ENCODE data around the gene DNAJC7. TPM values are rescaled to one million over a fixed set of nuclear protein-coding genes. Genes with fewer than 3 reads are reported as not detected.

DNAJC7 gene
- total RNA-seq, 3 donors from 2014 or later, result 69.7 to 73.7 (median 70.4) TPM

GRCh38 chr17:41942626-41943373 is 74.4 kb downstream of the DNAJC7 start:
- DNase-seq (ENCODE audit: low spot score in 2 of 2), result no peak
- Histone ChIP-seq H3K27me3 (no peaks in the 10 kb centered on the region), H3K4me1 (no peaks in the 10 kb centered on the region), H3K9me3 (no peaks in the 10 kb centered on the region), H3K36me3 (no peaks in the 10 kb centered on the region), H3K4me3 (no peak overlapping the region), H3K27ac (no peak overlapping the region)
- no peak for TF ChIP-seq POLR2AphosphoS5 (IDR thresholded peaks at IDR 0.05)
- intact Hi-C loops (cut with DNase I; ENCODE audit: low total_unique reads), result no loop called here

DNA sequence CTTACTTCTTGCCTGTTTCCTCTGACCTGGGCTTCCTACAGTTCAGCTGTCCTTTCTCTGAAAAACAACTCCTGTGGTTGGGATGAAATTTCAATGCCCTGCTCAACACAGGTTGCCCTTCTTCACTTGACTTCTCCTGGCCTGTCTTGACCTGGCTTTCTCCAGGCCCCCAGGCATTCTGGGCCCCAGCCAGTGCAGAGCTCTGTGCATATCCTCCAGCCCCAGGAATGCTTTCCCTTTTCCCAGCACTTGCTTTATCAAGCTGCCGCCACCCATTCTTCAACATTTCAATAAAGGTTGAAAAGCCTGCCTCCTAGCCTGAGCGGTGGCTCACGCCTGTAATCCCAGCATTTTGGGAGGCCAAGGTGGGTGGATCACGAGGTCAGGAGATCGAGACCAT is 76.1 kb downstream of the DNAJC7 start:
- TF ChIP-seq POLR2AphosphoS5 (IDR thresholded peaks at IDR 0.05), result no peak
- no peak for TF ChIP-seq POLR2A (IDR thresholded peaks at IDR 0.05)
- TF ChIP-seq CTCF (IDR thresholded peaks at IDR 0.05), result no peak
- no peak for DNase-seq (ENCODE audit: low spot score in 2 of 2)
- H3K27me3 ChIP-seq, result no peaks in the 10 kb centered on the region
- intact Hi-C loops (cut with DNase I; ENCODE audit: low total_unique reads), result no loop called here
- no peaks in the 10 kb centered on the region for H3K9me3 ChIP-seq
- no peaks in the 10 kb centered on the region for H3K36me3 ChIP-seq
- H3K4me3 ChIP-seq, result no peak overlapping the region
- no peak overlapping the region for H3K27ac ChIP-seq
- no peaks in the 10 kb centered on the region for H3K4me1 ChIP-seq

- DNase-seq (ENCODE audit: low spot score in 2 of 2), result no peak
- Histone ChIP-seq H3K4me3 (no peak overlapping the region), H3K36me3 (no peaks in the 10 kb centered on the region), H3K9me3 (no peaks in the 10 kb centered on the region), H3K27ac (no peak overlapping the region), H3K27me3 (no peaks in the 10 kb centered on the region), H3K4me1 (no peaks in the 10 kb centered on the region)
- TF ChIP-seq POLR2AphosphoS5 (IDR thresholded peaks at IDR 0.05), result no peak
- no peak for TF ChIP-seq POLR2A (IDR thresholded peaks at IDR 0.05)
- no peak for TF ChIP-seq CTCF (IDR thresholded peaks at IDR 0.05)
- intact Hi-C loops (cut with DNase I; ENCODE audit: low total_unique reads), result no loop called here
Measured at GRCh38 chr17:41939693-41940090, 77.5 kb downstream of the DNAJC7 start.

- Histone ChIP-seq H3K4me3 (no peak overlapping the region), H3K27me3 (no peaks in the 10 kb centered on the region), H3K36me3 (no peaks in the 10 kb centered on the region), H3K9me3 (no peaks in the 10 kb centered on the region), H3K27ac (no peak overlapping the region), H3K4me1 (no peaks in the 10 kb centered on the region)
- intact Hi-C loops (cut with DNase I; ENCODE audit: low total_unique reads), result no loop called here
- DNase-seq (ENCODE audit: low spot score in 2 of 2), result no peak
- TF ChIP-seq CTCF (IDR thresholded peaks at IDR 0.05), result no peak
- no peak for TF ChIP-seq POLR2AphosphoS5 (IDR thresholded peaks at IDR 0.05)
- no peak for TF ChIP-seq POLR2A (IDR thresholded peaks at IDR 0.05)
Measured at GRCh38 chr17:41939044-41939692, 78.1 kb downstream of the DNAJC7 start.

DNA sequence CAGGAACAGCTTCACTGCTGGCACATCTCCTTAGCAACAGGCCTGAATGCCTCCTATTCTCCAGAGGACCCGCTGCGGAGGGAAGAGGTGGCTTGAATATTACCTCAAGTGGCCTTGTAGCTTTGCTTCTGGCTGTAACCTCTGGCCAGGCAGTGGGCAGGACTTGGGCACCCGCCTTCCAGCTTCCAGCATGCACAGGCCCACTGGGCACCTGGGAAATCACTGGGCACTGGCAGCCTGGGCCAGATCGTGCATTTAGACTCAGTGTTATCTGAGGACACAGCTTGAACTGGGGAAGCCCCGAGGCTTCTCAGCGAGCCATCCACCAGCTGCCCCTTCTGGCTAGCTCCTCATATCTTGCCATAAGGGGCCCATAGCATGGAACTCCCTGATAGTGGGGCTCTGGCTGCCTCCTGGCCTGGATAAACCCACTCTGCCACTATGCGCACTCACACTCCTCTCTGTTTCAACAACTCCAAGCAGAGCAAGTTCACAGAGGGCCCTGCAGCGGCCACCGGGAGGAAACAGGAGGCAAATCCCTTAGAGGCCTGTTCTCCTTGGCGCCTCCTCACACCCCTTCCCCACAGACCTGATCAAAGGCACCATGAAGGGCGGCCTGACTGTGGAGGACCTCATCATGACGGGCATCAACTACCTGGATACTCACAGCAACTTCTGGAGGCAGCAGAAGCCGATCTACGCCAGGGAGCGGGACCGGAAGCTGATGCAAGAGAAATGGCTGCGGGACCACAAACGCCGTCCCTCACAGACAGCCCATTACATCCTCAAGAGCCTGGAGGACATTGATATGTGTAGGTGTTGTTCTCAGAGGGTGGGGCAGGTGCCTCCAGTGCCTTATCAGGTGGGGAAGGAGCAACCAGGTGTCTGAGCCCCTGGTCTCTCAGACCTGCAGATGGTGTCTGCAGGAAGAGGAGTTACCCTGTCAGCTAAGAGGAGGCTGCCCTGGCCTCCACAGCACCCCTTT is 79.0 kb downstream of the DNAJC7 start:
- no peak overlapping the region for H3K27ac ChIP-seq
- intact Hi-C loops (cut with DNase I; ENCODE audit: low total_unique reads), result no loop called here
- H3K36me3 ChIP-seq, result no peaks in the 10 kb centered on the region
- no peak for TF ChIP-seq CTCF (IDR thresholded peaks at IDR 0.05)
- no peak for TF ChIP-seq POLR2AphosphoS5 (IDR thresholded peaks at IDR 0.05)
- no peak for TF ChIP-seq POLR2A (IDR thresholded peaks at IDR 0.05)
- H3K4me1 ChIP-seq, result no peaks in the 10 kb centered on the region
- no peaks in the 10 kb centered on the region for H3K27me3 ChIP-seq
- no peak for DNase-seq (ENCODE audit: low spot score in 2 of 2)
- no peak overlapping the region for H3K4me3 ChIP-seq
- no peaks in the 10 kb centered on the region for H3K9me3 ChIP-seq
